Measurements from ENCODE around the gene ATAD3A.
"Not testable (repeated sequence)": the region's sequence is repeated elsewhere in the genome, so short reads cannot be mapped to it uniquely, and the experiment has no call there.

The ATAD3A gene

GRCh38 chr1:1489861-1490260 lies 22.1 kb upstream of the ATAD3A start:
- H3K4me1 ChIP-seq, result peaks cover 9% of the 10 kb centered on the region; the same call in 1 of the 2 replicates
- peaks cover 96% of the 10 kb centered on the region for H3K36me3 ChIP-seq
- H3K4me2 ChIP-seq, result no peak overlapping the region
- H3K27ac ChIP-seq, result no peak overlapping the region
- H4K20me1 ChIP-seq, result peaks cover 12% of the 10 kb centered on the region; the same call in 1 of the 2 replicates
- 0 out of 2 replicates have a peak, but pooled peaks cover 13% of the 10 kb centered on the region for H3K9me3 ChIP-seq
- H3K27me3 ChIP-seq, result no peaks in the 10 kb centered on the region
- no peak for TF ChIP-seq Cebpa-rat (IDR thresholded peaks at IDR 0.05)
- H3K4me3 ChIP-seq, result no peak overlapping the region
- H3K9ac ChIP-seq, result no peak overlapping the region

- no peak overlapping the region for H3K4me2 ChIP-seq
- H3K9ac ChIP-seq, result no peak overlapping the region
- H4K20me1 ChIP-seq, result peaks cover 4% of the 10 kb centered on the region; the same call in 1 of the 2 replicates
- no peak overlapping the region for H3K4me3 ChIP-seq
- no peak for TF ChIP-seq Cebpa-rat (IDR thresholded peaks at IDR 0.05)
- H3K9me3 ChIP-seq, result 0 out of 2 replicates have a peak, but pooled peaks cover 13% of the 10 kb centered on the region
- no peaks in the 10 kb centered on the region for H3K27me3 ChIP-seq
- H3K36me3 ChIP-seq, result peaks cover 99% of the 10 kb centered on the region
- no peak overlapping the region for H3K27ac ChIP-seq
- no peaks in the 10 kb centered on the region for H3K4me1 ChIP-seq
Observed at GRCh38 chr1:1490633-1491230, 21.2 kb upstream of the ATAD3A start.

- Histone ChIP-seq H3K36me3 (peaks cover 97% of the 10 kb centered on the region), H3K4me1 (no peaks in the 10 kb centered on the region), H3K9ac (no peak overlapping the region), H3K4me3 (no peak overlapping the region), H3K4me2 (no peak overlapping the region), H3K9me3 (0 out of 2 replicates have a peak, but pooled peaks cover 13% of the 10 kb centered on the region), H3K27me3 (no peaks in the 10 kb centered on the region), H4K20me1 (no peaks in the 10 kb centered on the region), H3K27ac (no peak overlapping the region)
- TF ChIP-seq Cebpa-rat (IDR thresholded peaks at IDR 0.05), result no peak
Observed at GRCh38 chr1:1491601-1492000, 20.4 kb upstream of the ATAD3A start.

- Histone ChIP-seq H3K36me3 (peaks cover 71% of the 10 kb centered on the region), H3K9me3 (0 out of 2 replicates have a peak, but pooled peaks cover 13% of the 10 kb centered on the region)
- H3K4me2 ChIP-seq, H4K20me1 ChIP-seq, H3K4me3 ChIP-seq, H3K9ac ChIP-seq, H3K27ac ChIP-seq, H3K4me1 ChIP-seq, H3K27me3 ChIP-seq: not testable (repeated sequence)
Observed at GRCh38 chr1:1494311-1494710, 17.7 kb upstream of the ATAD3A start.

- not testable (repeated sequence) for H3K4me2 ChIP-seq, H3K4me1 ChIP-seq, H3K4me3 ChIP-seq, H4K20me1 ChIP-seq, H3K27me3 ChIP-seq, H3K9ac ChIP-seq, H3K27ac ChIP-seq
- Histone ChIP-seq H3K36me3 (peaks cover 59% of the 10 kb centered on the region), H3K9me3 (0 out of 2 replicates have a peak, but pooled peaks cover 13% of the 10 kb centered on the region)
Observed at GRCh38 chr1:1495461-1495975, 16.4 kb upstream of the ATAD3A start.

GRCh38 chr1:1504777-1505365 lies 7.1 kb upstream of the ATAD3A start:
- not testable (repeated sequence) for H4K20me1 ChIP-seq, H3K36me3 ChIP-seq, H3K9me3 ChIP-seq, H3K27me3 ChIP-seq, H3K4me3 ChIP-seq
- H3K27ac ChIP-seq, result peak overlapping the region; percentile 71
- peak overlapping the region; percentile 41; the same call in 1 of the 2 replicates for H3K9ac ChIP-seq
- H3K4me2 ChIP-seq, result peak overlapping the region; percentile 77
- peaks cover 52% of the 10 kb centered on the region for H3K4me1 ChIP-seq

- not testable (repeated sequence) for H3K4me3 ChIP-seq, H3K27me3 ChIP-seq, H4K20me1 ChIP-seq, H3K36me3 ChIP-seq, H3K9ac ChIP-seq, H3K9me3 ChIP-seq
- Histone ChIP-seq H3K27ac (peak overlapping the region; percentile 71; the same call in 1 of the 2 replicates), H3K4me1 (peaks cover 55% of the 10 kb centered on the region), H3K4me2 (peak overlapping the region; percentile 77)
Observed at GRCh38 chr1:1505366-1505798, 6.6 kb upstream of the ATAD3A start.

- H3K9me3 ChIP-seq, H4K20me1 ChIP-seq, H3K27me3 ChIP-seq, H3K4me3 ChIP-seq, H3K36me3 ChIP-seq: not testable (repeated sequence)
- Histone ChIP-seq H3K4me2 (peak overlapping the region; percentile 77), H3K27ac (peak overlapping the region; percentile 67), H3K9ac (0 out of 2 replicates have a peak overlapping the region, but pooled peaks have one; percentile 19), H3K4me1 (peaks cover 60% of the 10 kb centered on the region)
Observed at GRCh38 chr1:1505801-1506200, 6.2 kb upstream of the ATAD3A start.

- no peaks in the 10 kb centered on the region for H4K20me1 ChIP-seq
- TF ChIP-seq Cebpa-rat (IDR thresholded peaks at IDR 0.05), result no peak
- no peak overlapping the region for H3K27ac ChIP-seq
- H3K4me1 ChIP-seq, result peaks cover 59% of the 10 kb centered on the region
- no peaks in the 10 kb centered on the region for H3K36me3 ChIP-seq
- H3K9ac ChIP-seq, result no peak overlapping the region
- no peak overlapping the region for H3K4me2 ChIP-seq
- H3K4me3 ChIP-seq, result no peak overlapping the region
- H3K9me3 ChIP-seq, result no peaks in the 10 kb centered on the region
- no peaks in the 10 kb centered on the region for H3K27me3 ChIP-seq
Observed at GRCh38 chr1:1507305-1507704, 4.7 kb upstream of the ATAD3A start.

- H3K4me2 ChIP-seq, result peak overlapping the region; percentile 36
- not testable (repeated sequence) for H3K9me3 ChIP-seq, H4K20me1 ChIP-seq, H3K27me3 ChIP-seq, H3K27ac ChIP-seq, H3K36me3 ChIP-seq, H3K9ac ChIP-seq, H3K4me3 ChIP-seq
- peaks cover 50% of the 10 kb centered on the region for H3K4me1 ChIP-seq
Observed at GRCh38 chr1:1508775-1509464, 3.0 kb upstream of the ATAD3A start.

GRCh38 chr1:1509465-1509850 lies 2.5 kb upstream of the ATAD3A start:
- H3K9me3 ChIP-seq, H3K27ac ChIP-seq, H3K27me3 ChIP-seq, H4K20me1 ChIP-seq, H3K4me3 ChIP-seq, H3K9ac ChIP-seq, H3K36me3 ChIP-seq: not testable (repeated sequence)
- peaks cover 50% of the 10 kb centered on the region for H3K4me1 ChIP-seq
- peak overlapping the region; percentile 36 for H3K4me2 ChIP-seq

Data from BLaER1 (cell line).